Large intestine (tissue), 3 donors: ENCODE results near the gene CARS2. TPM values are rescaled to one million over a fixed set of nuclear protein-coding genes. Genes with fewer than 3 reads are reported as not detected.

Source experiments
- DNase-seq, 2 donors: peaks; one replicate each; pipeline versions ENCODE4 v3.0.0 to v3.0.0-alpha.2; 2013
- H3K27ac ChIP-seq: one replicate; pipeline ENCODE4 v1.5.1; 2013; ENCODE audit warnings: low read length
- H3K27me3 ChIP-seq: 2 replicates; pipeline ENCODE4 v1.6.1; 2013; ENCODE audit warnings: low read length; ENCODE audit not compliant: control insufficient read depth, insufficient read depth
- H3K36me3 ChIP-seq: 2 replicates; pipeline ENCODE4 v1.6.1; 2013; ENCODE audit warnings: low read length; ENCODE audit not compliant: control insufficient read depth, insufficient read depth
- H3K4me1 ChIP-seq: one replicate; pipeline ENCODE4 v1.6.1; 2013; ENCODE audit warnings: low read length; ENCODE audit not compliant: control insufficient read depth, insufficient read depth
- H3K4me3 ChIP-seq: one replicate; pipeline ENCODE4 v1.5.1; 2013; ENCODE audit warnings: low read length
- H3K9me3 ChIP-seq: one replicate; pipeline ENCODE4 v1.6.1; 2013; ENCODE audit warnings: mild to moderate bottlenecking, low read depth, low read length, moderate library complexity; ENCODE audit not compliant: control insufficient read depth
- WGBS: methylation state at CpG from one replicate; pipeline ENCODE4 v1.1.5; 2013; ENCODE audit warnings: low lambda C conversion rate; ENCODE audit not compliant: insufficient coverage; 5-methylcytosine and 5-hydroxymethylcytosine counted together
- polyA plus RNA-seq: library from polyadenylated mRNA; unstranded; fragments of 120-200 nt; gene quantifications from one replicate; pipeline ENCODE4 v1.2.1, GENCODE V29; 2013

Gene CARS2
- polyA plus RNA-seq, 1 donor: 88.6 TPM

DNA sequence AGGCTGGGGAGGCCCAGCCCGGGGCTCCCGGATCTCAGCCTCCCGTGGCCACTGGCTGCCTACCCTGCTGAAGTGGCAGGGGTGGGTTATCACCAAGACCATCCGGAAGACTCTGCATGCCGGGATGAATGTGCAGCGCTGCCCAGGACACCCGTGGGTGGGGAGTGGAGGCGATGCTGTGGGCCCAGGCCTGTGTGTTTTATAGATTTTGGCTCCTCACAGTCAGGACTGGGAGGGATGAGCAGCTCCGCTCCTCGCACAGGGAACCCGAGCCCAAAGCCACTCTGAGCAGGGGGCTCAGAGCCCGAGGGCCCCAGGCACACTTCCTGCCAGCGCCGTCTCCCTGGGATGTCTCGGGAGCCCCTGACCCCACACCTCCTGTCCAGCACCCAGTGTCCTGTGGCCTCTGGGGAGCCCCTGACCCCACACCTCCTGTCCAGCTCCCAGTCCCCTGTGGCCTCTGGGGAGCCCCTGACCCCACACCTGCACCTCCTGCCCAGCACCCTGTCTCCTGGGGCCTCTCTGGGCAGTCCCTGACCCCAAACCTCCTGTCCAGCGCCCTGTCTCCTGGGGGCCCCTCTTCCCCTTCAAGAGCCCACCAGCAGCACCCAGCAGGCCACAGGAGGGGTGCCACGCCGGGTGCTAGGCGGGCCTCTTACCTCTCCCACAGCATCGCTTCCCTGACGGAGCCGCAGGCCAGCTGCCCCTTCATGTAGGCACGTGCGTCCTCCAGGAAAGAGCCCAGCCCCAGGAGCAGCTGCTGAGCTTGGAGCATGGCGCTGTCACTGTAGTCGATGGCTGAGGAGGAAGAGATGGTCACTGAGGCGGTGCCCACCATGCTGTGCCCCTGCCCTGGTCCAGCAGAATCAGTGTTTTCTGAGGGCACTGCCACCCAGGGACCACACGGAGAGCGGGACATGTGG lies 59.2 kb downstream of the CARS2 start:
- no peak overlapping the region for H3K27ac ChIP-seq
- no peaks in the 10 kb centered on the region for H3K27me3 ChIP-seq
- DNase-seq: no peak
- H3K4me3 ChIP-seq: no peak overlapping the region
- no peaks in the 10 kb centered on the region for H3K4me1 ChIP-seq
- WGBS: no CpG with 5 or more reads among the region's 29 CpGs
- H3K36me3 ChIP-seq: peaks cover 65% of the 10 kb centered on the region
- no peaks in the 10 kb centered on the region for H3K9me3 ChIP-seq

DNA sequence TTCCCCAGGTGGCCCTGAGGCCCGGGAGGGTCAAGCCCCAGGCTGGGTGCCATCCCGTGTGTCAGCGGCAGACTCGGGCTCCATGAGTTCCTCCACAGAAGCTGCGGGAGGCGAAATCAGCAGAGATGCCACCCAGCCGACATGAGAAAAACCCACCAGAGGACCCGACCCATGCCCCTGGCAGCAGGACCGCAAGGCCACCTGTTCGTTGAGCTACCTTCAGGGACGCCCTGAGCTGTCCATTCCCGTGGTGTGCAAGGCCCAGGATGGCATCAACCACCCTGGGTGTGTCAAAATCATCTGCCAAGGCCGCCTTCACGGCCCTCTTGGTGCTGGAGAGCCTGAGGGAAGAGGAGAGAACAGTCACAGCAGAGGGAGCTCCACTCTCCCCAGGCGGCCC lies 60.2 kb downstream of the CARS2 start:
- Histone ChIP-seq H3K4me3 (no peak overlapping the region), H3K4me1 (no peaks in the 10 kb centered on the region), H3K36me3 (peaks cover 65% of the 10 kb centered on the region), H3K27me3 (no peaks in the 10 kb centered on the region), H3K27ac (no peak overlapping the region), H3K9me3 (no peaks in the 10 kb centered on the region)
- WGBS: no CpG with 5 or more reads among the region's 15 CpGs
- DNase-seq: no peak

DNA sequence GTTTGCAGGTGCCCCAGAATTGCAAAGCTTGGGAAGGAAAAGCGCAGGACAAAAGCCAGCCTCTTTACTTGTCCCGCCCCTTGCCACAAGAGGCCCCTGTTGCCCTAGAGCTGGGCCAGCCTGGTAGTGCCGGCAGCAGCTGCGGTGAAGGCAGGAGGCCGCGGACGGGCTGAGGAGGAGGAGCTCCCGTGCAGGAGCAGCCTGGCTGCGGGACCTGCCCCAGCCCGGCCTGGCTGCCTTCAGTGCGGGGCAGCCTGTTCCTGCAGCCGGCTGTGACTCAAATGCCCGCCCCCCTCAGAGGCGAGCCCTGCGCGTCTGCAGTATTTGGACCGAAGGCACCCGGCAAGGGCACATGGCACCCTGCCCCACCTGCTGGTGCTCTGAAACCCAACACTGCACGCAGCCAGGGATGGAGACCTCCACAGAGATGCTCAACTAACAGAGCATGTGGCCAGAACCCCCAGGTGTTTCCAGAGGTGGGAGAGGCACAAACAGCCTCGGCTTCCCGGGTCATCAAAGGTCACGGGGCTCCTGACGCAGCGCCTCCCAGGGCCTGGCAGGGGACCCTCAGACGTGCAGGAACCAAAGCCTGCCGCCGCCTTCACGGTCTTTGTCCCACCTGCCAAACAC lies 60.9 kb downstream of the CARS2 start:
- no CpG with 5 or more reads among the region's 28 CpGs for WGBS
- Histone ChIP-seq H3K27ac (no peak overlapping the region), H3K9me3 (no peaks in the 10 kb centered on the region), H3K36me3 (peaks cover 67% of the 10 kb centered on the region), H3K27me3 (no peaks in the 10 kb centered on the region), H3K4me3 (no peak overlapping the region), H3K4me1 (no peaks in the 10 kb centered on the region)
- DNase-seq: peak; percentile 20 to 60

DNA sequence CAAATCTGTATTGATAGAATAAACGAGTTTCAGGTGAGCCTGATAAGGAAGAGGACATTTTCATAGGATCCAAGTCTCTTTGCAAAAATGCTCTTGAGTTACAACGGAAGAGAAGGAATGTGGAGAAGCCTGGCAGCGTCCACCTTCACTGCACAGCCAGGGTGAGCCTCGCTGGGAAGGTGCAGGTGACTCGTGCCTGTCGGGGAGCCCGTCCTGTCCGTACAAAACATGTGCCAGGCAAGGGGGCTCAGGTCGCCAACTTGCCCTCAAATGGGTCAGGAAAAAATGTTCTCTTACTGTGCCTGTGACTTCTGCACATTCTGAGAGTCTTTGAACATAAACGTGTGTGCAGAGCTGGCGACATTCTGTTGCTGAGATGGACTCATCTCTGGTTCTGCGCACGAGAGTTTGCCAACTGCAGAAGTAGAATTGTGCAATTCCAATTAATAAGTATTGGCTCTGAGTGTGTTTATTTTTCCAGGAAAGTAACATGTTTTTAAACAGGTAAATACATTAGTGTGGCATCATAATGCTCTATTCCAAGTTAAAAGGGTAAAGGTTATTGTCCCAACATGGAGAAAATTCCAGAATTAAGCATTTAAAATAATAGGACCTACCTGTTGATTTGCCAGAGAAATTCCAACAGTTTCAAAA lies 62.0 kb downstream of the CARS2 start:
- Histone ChIP-seq H3K27ac (no peak overlapping the region), H3K4me1 (no peaks in the 10 kb centered on the region), H3K9me3 (no peaks in the 10 kb centered on the region), H3K4me3 (no peak overlapping the region), H3K36me3 (peaks cover 67% of the 10 kb centered on the region), H3K27me3 (no peaks in the 10 kb centered on the region)
- DNase-seq: no peak
- whole genome bisulfite sequencing: 69% methylated on average over 4 of the region's 13 CpGs

DNA sequence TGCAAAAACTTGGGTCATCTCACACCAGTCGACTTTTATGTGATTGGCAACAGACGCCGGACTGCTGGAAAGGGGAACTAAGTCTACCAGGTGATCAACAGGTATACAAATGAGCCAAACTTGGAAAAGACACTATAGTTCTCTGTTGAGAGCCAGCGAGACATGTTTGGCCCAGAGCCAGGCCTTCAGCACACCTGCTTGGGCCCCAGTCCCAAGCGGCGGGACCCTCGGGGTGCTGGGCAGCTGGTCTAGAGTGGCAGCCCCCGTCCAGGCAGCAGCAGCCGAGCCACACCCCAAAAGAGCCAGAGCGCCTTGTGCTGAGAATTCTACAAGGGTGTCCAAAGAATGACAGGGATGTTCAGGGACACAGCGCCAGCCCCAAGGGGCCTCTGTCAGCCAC lies 62.6 kb downstream of the CARS2 start:
- H3K4me1 ChIP-seq: no peaks in the 10 kb centered on the region
- no peak overlapping the region for H3K4me3 ChIP-seq
- WGBS: no CpG with 5 or more reads among the region's 11 CpGs
- no peaks in the 10 kb centered on the region for H3K9me3 ChIP-seq
- no peak for DNase-seq
- H3K27me3 ChIP-seq: no peaks in the 10 kb centered on the region
- peaks cover 70% of the 10 kb centered on the region for H3K36me3 ChIP-seq
- no peak overlapping the region for H3K27ac ChIP-seq

DNA sequence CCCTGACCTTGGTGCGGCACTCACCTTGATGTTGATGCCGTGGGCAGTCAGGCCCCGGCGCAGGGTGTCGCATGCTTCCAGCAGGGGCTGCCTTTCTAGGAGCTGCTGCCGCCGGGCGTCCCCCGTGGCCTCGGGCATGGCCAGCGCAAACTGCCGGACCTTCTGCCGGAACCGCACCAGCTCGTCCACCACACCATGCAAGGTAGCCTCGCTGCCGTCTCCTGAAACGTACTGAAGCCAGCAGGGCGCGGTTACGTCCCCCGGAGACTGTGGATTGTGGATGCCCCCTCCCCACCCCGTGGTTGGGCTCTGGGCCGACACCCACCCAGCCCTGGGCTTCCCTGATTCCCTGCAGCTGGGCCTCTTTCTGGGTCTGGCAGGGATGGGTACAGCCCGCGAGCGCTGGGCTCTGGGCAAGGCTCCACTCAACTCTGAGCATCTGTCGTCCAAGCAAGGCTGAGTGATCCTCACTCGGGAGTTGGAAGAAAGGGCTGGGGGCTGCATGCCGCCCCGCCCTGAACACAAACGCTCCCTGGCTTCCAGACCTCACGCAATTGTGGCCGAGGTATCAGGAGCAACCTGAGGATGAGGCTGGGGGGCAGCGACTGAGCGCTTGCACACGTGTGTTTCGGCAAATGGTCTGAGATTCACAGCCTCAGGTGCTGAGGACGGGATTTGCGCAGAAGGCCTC lies 63.5 kb downstream of the CARS2 start:
- peaks cover 78% of the 10 kb centered on the region for H3K36me3 ChIP-seq
- WGBS: no CpG with 5 or more reads among the region's 40 CpGs
- H3K27ac ChIP-seq: no peak overlapping the region
- no peaks in the 10 kb centered on the region for H3K9me3 ChIP-seq
- no peak for DNase-seq
- H3K27me3 ChIP-seq: no peaks in the 10 kb centered on the region
- no peaks in the 10 kb centered on the region for H3K4me1 ChIP-seq
- no peak overlapping the region for H3K4me3 ChIP-seq

DNA sequence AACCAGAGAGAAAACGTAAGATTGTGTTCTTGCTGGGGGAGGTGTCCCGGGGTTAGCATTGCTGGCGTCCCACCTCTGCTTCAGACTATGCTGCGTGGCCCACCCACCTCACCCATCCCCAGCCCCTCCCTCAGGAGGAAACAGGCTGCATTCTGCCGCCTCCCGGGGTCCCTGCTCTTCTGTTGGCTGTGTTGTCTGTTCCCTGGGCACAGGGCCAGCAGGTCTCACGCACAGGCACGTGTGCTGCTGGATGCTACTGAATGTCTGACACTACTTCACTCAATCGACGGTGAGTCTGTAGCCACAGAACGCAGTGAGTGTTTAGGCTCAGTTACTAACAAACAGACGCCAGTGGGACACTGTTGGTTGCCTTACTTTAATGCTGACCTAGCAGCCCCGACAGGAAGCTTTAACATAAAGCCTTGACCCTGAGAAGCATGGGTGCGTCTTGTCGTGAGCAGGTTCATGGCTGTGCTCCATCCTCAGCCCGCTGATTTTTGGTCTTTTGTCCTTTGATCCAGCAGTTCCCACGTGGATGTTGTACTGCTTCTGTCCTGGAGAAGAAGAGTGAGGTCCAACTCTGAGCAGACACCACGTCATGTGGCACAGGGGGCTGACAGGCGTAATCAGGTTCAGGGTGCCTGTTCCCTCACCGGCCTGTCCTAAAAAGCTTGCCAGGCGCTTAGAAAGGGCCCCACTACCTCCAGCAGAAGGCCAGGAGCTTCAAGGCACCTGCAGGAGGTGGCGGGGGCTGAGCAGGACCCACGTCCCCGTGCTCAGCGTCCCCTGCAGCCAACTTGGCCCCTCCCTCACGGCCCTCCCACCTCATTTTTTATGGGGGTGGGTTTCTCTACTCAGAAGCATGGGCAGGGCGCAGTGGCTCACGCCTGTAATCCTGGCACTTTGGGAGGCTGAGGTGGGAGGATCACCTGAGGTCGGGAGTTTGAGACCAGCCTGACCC lies 64.6 kb downstream of the CARS2 start:
- Histone ChIP-seq H3K27ac (no peak overlapping the region), H3K4me3 (no peak overlapping the region), H3K9me3 (no peaks in the 10 kb centered on the region), H3K27me3 (no peaks in the 10 kb centered on the region), H3K4me1 (no peaks in the 10 kb centered on the region), H3K36me3 (peaks cover 89% of the 10 kb centered on the region)
- peak; percentile 26 to 37 for DNase-seq
- no CpG with 5 or more reads among the region's 29 CpGs for WGBS

DNA sequence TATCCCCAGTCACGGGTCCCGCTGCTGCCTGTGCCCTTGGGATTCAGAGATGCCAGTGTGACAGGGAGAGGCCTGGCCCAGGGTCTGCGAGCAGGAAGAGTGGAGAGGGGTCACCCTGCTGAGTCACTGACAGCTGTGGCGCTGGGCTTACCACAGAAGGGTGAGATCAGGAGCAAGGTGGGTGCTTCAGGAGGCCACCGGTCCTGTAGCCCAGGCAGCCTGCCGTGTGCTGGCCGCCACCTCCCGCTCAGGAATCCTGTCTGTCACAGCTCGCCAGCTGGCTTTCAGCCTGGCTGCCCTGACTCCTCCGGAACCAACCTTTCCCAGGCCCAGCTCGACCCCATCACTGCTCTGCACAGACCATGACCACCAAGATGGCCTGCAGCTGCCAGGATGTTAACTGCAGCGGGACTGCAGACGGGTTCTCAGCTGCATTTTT lies 65.3 kb downstream of the CARS2 start:
- no peak overlapping the region for H3K4me3 ChIP-seq
- WGBS: no CpG with 5 or more reads among the region's 13 CpGs
- no peaks in the 10 kb centered on the region for H3K9me3 ChIP-seq
- H3K27ac ChIP-seq: no peak overlapping the region
- peaks cover 92% of the 10 kb centered on the region for H3K36me3 ChIP-seq
- H3K4me1 ChIP-seq: no peaks in the 10 kb centered on the region
- no peak for DNase-seq
- H3K27me3 ChIP-seq: no peaks in the 10 kb centered on the region

DNA sequence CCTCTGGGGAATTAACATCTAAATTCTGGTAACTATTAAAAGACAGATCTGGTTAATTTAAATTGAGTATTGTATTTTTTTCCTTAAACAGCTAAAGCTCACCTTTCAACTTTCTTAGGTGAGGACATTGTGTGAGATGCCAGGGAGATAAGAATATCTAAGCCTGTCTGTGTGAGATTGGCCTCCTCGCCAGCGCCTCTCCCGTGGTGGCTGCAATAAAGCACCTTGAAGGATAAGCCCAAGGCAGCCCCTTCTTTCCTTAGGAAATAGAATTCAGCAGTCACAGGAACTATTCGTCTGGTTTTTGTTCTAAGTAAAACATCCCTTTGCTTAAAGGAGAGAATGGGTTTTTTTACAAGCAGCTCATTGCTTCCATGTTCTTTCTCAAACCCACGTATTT lies 66.0 kb downstream of the CARS2 start:
- peaks cover 92% of the 10 kb centered on the region for H3K36me3 ChIP-seq

More for the DNA sequence above, 66.0 kb downstream of the CARS2 start:
- DNase-seq: no peak
- Histone ChIP-seq H3K27ac (no peak overlapping the region), H3K27me3 (no peaks in the 10 kb centered on the region), H3K4me1 (no peaks in the 10 kb centered on the region), H3K4me3 (no peak overlapping the region), H3K9me3 (no peaks in the 10 kb centered on the region)
- no CpG with 5 or more reads among the region's 5 CpGs for WGBS
